CD4-positive, alpha-beta T cell treated with Interleukin-21 for 1 hour (primary cell): ENCODE measurements around the gene MYO1B.
A peak's percentile ranks its signal among the peaks of the same experiment; 100 is the strongest.

Experiments
- DNase-seq: peaks from one replicate; pipeline ENCODE4 v3.0.0-alpha.2; 2020

Gene MYO1B

DNA sequence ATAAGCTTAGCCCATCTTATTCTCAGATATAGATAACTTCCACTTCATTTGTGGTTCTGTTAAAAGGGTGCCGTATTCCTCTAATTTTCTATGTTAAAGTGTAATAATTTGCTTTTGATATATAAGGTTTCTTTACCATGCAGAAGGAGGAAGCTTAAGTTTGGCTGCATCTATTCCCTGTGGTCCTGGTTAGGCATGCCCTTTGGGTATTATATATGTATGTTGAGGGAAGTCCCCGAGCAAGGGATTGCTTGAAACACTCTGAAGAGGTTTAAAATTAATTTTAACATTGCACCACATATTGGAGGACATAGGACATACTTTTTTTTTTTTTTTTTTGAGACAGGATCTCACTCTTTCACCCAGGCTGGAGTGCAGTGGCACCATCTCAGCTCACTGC lies 16.9 kb upstream of the MYO1B start:
- no peak for DNase-seq

GRCh38 chr2:191228861-191229260 lies 16.3 kb upstream of the MYO1B start:
- DNase-seq: no peak

GRCh38 chr2:191230174-191230573 lies 15.0 kb upstream of the MYO1B start:
- DNase-seq: no peak

DNA sequence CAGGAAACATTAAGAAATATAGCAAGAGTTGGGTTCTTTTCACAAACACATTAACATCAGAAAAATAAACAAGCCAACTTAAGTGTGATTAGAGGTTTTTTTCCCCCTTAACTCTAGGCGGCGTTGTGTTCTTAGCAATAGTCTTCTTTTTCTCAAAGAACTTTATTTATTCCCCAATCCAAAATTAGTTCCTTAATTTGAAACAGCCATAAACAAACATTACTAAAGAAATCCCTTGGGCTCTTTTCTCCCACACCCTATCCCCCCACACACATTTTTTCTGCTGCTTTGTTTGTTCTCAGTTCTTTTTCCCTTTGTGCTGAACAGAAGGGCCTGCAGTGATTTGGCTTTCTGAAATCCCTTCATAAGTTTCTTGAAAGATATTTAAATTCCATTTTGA lies 13.2 kb upstream of the MYO1B start:
- DNase-seq: no peak

- DNase-seq: no peak
These were observed 11.7 kb upstream of the MYO1B start for GRCh38 chr2:191233533-191233932.

- DNase-seq: no peak
These were observed 10.8 kb upstream of the MYO1B start for GRCh38 chr2:191234376-191234775.

DNA sequence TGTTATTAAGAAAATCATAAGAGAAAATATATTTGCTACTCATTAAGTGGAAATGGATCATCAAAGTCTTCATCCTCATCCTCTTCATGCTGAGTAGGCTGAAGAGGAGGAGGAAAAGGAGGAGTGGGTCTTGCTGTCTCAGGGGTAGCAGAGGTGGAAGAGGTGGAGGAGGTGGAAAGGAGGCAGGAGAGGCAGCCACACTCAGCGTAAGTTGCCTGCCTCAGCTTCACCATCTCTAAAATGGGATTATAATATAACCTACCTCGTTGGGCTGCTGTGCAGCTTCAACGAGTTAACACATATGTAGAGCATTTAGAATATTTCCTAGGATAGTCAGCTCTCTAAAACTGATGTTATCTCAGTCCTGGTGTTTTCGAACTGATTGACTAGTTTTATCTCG lies 4.3 kb upstream of the MYO1B start:
- DNase-seq: no peak

- no peak for DNase-seq
These were observed 3.8 kb upstream of the MYO1B start for GRCh38 chr2:191241418-191241817.

GRCh38 chr2:191243154-191243553 lies 2.0 kb upstream of the MYO1B start:
- DNase-seq: no peak

- no peak for DNase-seq
These were observed 854 bp upstream of the MYO1B start for GRCh38 chr2:191244350-191244749.

- peak; percentile 2 for DNase-seq
These were observed 796 bp downstream of the MYO1B start for GRCh38 chr2:191245869-191246531.

DNA sequence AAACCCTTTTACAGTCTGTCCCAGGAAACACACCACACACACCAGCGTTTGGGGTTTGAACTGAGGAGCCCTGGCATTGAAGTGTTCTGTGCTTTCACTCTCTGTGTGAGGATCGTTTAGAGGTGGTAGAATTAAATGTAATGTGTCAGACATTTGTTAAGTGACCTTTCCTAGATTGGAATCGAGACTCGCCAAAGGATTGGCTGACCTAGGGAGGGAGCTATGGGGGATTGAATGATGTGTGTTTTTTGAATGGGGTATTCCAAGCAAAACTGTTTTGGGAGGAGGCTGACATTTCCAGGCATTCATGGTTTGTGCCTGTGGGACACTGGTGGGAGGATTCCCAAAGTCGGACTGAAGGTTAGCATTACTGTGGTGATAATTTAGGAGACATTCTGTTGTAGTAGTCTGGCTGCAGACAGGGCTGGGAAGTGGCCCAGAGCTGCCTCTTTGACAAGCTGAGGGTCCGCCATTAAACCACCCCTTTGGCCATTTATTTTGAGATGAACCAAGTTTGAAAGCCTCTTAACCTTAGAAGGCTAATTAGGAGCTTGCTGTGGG lies 1.7 kb downstream of the MYO1B start:
- DNase-seq: no peak

- no peak for DNase-seq
These were observed 2.3 kb downstream of the MYO1B start for GRCh38 chr2:191247381-191248057.

- DNase-seq: no peak
These were observed 4.1 kb downstream of the MYO1B start for GRCh38 chr2:191249156-191249813.

- no peak for DNase-seq
These were observed 5.2 kb downstream of the MYO1B start for GRCh38 chr2:191250400-191250799.

DNA sequence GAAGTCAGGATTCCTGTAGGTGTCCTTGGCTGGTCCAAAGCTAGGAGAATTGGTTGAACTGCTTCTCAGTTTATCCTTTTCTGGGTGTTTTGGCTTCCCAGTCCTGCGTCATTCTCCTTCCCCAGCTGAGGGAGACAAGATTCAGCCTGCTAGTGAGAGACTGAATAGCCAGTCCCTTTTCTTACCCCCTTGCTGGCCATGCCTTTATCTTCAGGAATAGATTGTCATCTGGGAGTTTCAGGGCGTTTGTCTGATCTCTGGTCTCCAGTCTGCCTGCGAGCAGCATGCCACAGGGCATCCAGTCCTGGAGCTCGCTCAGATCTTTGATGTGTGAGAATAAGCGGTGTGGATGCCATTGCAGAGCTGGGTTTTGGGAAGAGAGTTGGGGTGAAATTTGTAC lies 5.8 kb downstream of the MYO1B start:
- no peak for DNase-seq

DNA sequence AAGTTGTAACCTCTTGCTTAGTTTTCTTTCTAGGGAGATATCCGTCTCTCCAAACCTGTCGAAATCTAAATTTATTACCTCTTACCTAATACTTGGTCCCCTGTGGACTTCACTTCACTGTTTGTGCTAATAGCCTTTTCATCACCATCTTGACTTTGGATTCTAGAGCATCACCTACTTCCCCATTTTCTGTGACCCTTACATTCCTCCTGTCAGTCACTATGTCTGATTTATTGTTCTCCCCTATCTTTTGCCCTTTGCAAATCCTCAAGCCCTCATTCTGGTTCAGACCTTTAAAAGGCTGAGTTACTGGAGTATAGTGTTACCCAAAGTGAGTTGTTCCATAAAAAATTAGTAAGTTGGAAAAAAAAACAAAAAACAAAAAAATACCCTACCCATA lies 7.5 kb downstream of the MYO1B start:
- DNase-seq: no peak

- no peak for DNase-seq
These were observed 8.3 kb downstream of the MYO1B start for GRCh38 chr2:191253476-191253875.

- DNase-seq: no peak
These were observed 10.1 kb downstream of the MYO1B start for GRCh38 chr2:191255271-191255670.

- no peak for DNase-seq
These were observed 10.6 kb downstream of the MYO1B start for GRCh38 chr2:191255756-191256312.

GRCh38 chr2:191257934-191258333 lies 12.7 kb downstream of the MYO1B start:
- DNase-seq: no peak

DNA sequence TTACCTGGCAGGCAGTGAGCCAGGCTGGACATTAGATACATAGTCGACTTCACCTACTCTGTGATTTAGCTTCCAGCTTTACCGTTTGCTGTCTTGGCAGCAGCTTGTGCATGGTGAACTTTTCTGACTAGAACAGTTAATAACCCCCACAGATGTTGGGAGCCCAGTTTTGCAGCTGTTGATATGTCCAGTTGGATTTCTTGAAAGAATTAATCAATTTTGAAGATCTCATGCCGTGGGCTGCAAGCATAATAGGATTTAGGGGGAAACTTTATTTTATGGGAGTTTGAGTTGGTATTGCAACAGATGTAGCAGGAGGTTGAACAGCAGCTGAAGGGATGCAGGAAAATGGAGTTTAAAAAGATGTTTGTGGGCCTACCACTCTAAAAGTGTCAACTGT lies 13.8 kb downstream of the MYO1B start:
- no peak for DNase-seq

- DNase-seq: no peak
These were observed 17.2 kb downstream of the MYO1B start for GRCh38 chr2:191262436-191262835.

- DNase-seq: no peak
These were observed 17.8 kb downstream of the MYO1B start for GRCh38 chr2:191263050-191263449.
